Karpas-422 (cell line): ENCODE data around the gene IFI27. TPM values are rescaled to one million over a fixed set of nuclear protein-coding genes. Genes with fewer than 3 reads are reported as not detected.

Experiments
- total RNA-seq: library from RNA; depleted of rRNA; stranded (reverse); fragments of >200 nt; shearing (Covaris generic); gene quantifications from 2 replicates; pipeline ENCODE4 v1.2.3, GENCODE V29; 2014; ENCODE audit warnings: low replicate concordance; rRNA removed

Gene IFI27
- total RNA-seq, 1 experiment from 2014 or later = 0.48 TPM

Other genes starting within 250 kb of the IFI27 start
- not detected in 2 replicates for gene FAM181A, start 183.4 kb upstream of the IFI27 start, total RNA-seq
- 0.69 and 2.3 TPM in 2 replicates for gene ASB2, start 134.2 kb upstream of the IFI27 start, total RNA-seq
- not detected in 2 replicates for gene CCDC197, start 113.4 kb upstream of the IFI27 start, total RNA-seq
- not detected in 2 replicates for gene OTUB2, start 84.4 kb upstream of the IFI27 start, total RNA-seq
- gene DDX24, start 29.5 kb upstream of the IFI27 start, total RNA-seq = 217 and 248 TPM in 2 replicates
- 7.8 and 17.6 TPM in 2 replicates for gene IFI27L1, start 29.4 kb upstream of the IFI27 start, total RNA-seq
- 118 and 145 TPM in 2 replicates for gene IFI27L2, start 18.9 kb downstream of the IFI27 start, total RNA-seq
- gene PPP4R4, start 63.6 kb downstream of the IFI27 start, total RNA-seq = 0.75 and 0.79 TPM in 2 replicates
- gene SERPINA10, start 182.5 kb downstream of the IFI27 start, total RNA-seq = not detected in 2 replicates
- gene SERPINA6, start 212.6 kb downstream of the IFI27 start, total RNA-seq = not detected in 2 replicates